ENCODE measurements around the gene UBE2D4. TPM values are rescaled to one million over a fixed set of nuclear protein-coding genes. Genes with fewer than 3 reads are reported as not detected.
"Not testable (repeated sequence)": the region's sequence is repeated elsewhere in the genome, so short reads cannot be mapped to it uniquely, and the experiment has no call there.

UBE2D4 gene
- total and polyA plus RNA-seq, 2 donors (not counting 3 experiments of a cell fraction or from before 2014, with no cell fraction given), result 11.3 to 19.8 TPM

DNA sequence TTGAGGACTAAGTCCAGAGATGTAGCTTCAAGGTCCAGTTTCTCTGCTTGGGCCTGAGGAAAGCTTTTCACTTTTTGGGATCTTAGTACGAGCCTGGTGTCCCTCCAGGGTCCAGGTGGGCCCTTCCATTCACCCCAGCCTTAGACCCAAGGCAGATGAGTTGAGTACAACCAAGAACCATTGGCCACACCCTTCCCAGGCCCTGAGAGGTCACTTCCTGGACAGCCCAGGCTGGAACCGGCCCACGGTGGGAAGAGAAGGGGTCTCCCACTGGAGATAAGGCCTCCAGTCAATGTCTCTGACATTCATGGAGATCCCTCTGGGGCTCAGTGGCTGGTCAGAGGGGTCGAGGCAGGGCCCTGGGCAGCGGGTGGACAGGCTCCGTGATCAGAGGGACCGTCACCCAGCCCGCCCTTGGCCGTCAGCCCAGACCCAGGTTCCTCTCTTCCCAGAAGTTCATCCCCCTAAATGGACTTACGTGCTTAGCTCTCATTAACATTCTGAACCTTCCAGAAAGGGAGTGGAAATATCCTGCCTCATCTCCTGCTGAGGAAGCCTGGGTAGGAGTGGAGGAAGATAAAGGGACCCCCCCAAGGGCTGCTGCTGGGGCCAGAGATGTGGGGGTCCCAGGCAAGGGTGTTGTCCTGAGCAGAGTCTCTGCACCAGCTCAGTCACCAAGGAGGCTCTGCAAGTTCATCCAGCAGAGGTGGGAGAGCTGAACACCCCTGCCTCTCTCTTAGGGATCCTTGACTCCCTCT is 48.7 kb downstream of the UBE2D4 start:
- BruUV-seq (replicated peaks); H3K27ac ChIP-seq (ENCODE audit: insufficient read depth, low read depth, low read length); CTCF ChIA-PET; H3K9ac ChIP-seq (replicated peaks; ENCODE audit: extremely low read depth, insufficient read depth, low read length); DNase-seq (ENCODE audit: low read depth, low spot score); H3K9me1 ChIP-seq (replicated peaks; ENCODE audit: control insufficient read depth, extremely low read depth, insufficient read depth, low read length); H3K4me3 ChIP-seq (replicated peaks in 1 of 3; ENCODE audit: insufficient read depth in 1 of 3, low read depth in 1 of 3, low read length in 3 of 3); H2AFZ ChIP-seq (ENCODE audit: low read depth, low read length); dilution Hi-C loops (cut with MboI; ENCODE audit: extremely low pct_ligation_motif_present, low sequenced_read_pairs); POLR2A ChIA-PET; H4K20me1 ChIP-seq (replicated peaks; ENCODE audit: control insufficient read depth, extremely low read depth, insufficient read depth, low read length); H3K4me2 ChIP-seq (ENCODE audit: insufficient read depth, low read length); H3K27me3 ChIP-seq (ENCODE audit: control insufficient read depth in 2 of 2, insufficient read depth in 2 of 2, low read length in 2 of 2); H3K9me3 ChIP-seq (replicated peaks; ENCODE audit: control insufficient read depth, insufficient read depth, low read length); H3K36me3 ChIP-seq (ENCODE audit: control insufficient read depth in 2 of 2, extremely low read depth in 1 of 2, insufficient read depth in 2 of 2, low read length in 2 of 2); FAIRE-seq; H3K79me2 ChIP-seq (ENCODE audit: control insufficient read depth, insufficient read depth, low read length); intact Hi-C loops (cut with micrococcal nuclease); H3K4me1 ChIP-seq (ENCODE audit: control insufficient read depth, extremely low read depth, insufficient read depth, low read length): not testable (repeated sequence)

DNA sequence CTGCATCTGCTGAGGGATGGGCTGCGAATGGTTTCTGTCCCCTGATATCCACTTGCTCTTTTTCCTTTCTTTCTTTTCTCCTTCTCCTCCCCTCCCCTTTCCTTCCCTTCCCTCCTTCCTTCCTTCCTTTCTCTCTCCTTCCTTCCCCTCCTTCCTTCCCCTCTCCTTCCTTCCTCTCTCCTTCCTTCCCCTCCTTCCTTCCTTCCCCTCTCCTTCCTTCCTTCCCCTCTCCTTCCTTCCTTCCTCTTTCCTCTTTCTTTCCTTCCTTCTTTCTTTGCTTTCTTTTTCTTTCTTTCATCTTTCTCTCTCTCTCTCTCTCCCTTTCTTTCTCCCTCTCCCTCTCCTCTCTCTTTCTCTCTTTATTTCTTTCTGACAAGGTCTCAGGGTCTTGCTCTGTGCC is 51.3 kb downstream of the UBE2D4 start:
- no peak for DNase-seq (ENCODE audit: low read depth, low spot score)
- intact Hi-C loops (cut with micrococcal nuclease), result no loop called here
- ChIA-PET POLR2A (no interaction called here), CTCF (no interaction called here)
- Histone ChIP-seq H4K20me1 (replicated peaks; ENCODE audit: control insufficient read depth, extremely low read depth, insufficient read depth, low read length) (no peaks in the 10 kb centered on the region), H3K9ac (replicated peaks; ENCODE audit: extremely low read depth, insufficient read depth, low read length) (no peak overlapping the region), H3K4me3 (replicated peaks in 1 of 3; ENCODE audit: insufficient read depth in 1 of 3, low read depth in 1 of 3, low read length in 3 of 3) (no peak overlapping the region), H3K27ac (ENCODE audit: insufficient read depth, low read depth, low read length) (no peak overlapping the region), H3K4me1 (ENCODE audit: control insufficient read depth, extremely low read depth, insufficient read depth, low read length) (no peaks in the 10 kb centered on the region), H3K36me3 (ENCODE audit: control insufficient read depth in 2 of 2, extremely low read depth in 1 of 2, insufficient read depth in 2 of 2, low read length in 2 of 2) (no peaks in the 10 kb centered on the region), H3K27me3 (ENCODE audit: control insufficient read depth in 2 of 2, insufficient read depth in 2 of 2, low read length in 2 of 2) (no peaks in the 10 kb centered on the region), H3K79me2 (ENCODE audit: control insufficient read depth, insufficient read depth, low read length) (no peaks in the 10 kb centered on the region), H3K9me1 (replicated peaks; ENCODE audit: control insufficient read depth, extremely low read depth, insufficient read depth, low read length) (no peaks in the 10 kb centered on the region), H3K4me2 (ENCODE audit: insufficient read depth, low read length) (no peak overlapping the region), H3K9me3 (replicated peaks; ENCODE audit: control insufficient read depth, insufficient read depth, low read length) (no peaks in the 10 kb centered on the region), H2AFZ (ENCODE audit: low read depth, low read length) (no peak overlapping the region)
- no TSS peak for BruUV-seq (replicated peaks)
- FAIRE-seq, result no peak
- TF ChIP-seq GATA2 (IDR thresholded peaks at IDR 0.05; ENCODE audit: insufficient read depth, insufficient read length, low read depth, low read length) (no peak), POLR2AphosphoS5 (IDR thresholded peaks at IDR 0.05; ENCODE audit: insufficient read depth, low read depth, low read length) (no peak), POLR2A (IDR thresholded peaks at IDR 0.05; ENCODE audit: low read depth, low read length) (no peak), MYC (IDR thresholded peaks at IDR 0.05; ENCODE audit: low read depth, low read length) (no peak), EZH2 (IDR thresholded peaks at IDR 0.05; ENCODE audit: borderline replicate concordance, low read depth, low read length, severe bottlenecking) (no peak), FOS (IDR thresholded peaks at IDR 0.05; ENCODE audit: borderline replicate concordance, insufficient read depth, low read length) (no peak)
- TF ChIP-seq, protein P1, sequence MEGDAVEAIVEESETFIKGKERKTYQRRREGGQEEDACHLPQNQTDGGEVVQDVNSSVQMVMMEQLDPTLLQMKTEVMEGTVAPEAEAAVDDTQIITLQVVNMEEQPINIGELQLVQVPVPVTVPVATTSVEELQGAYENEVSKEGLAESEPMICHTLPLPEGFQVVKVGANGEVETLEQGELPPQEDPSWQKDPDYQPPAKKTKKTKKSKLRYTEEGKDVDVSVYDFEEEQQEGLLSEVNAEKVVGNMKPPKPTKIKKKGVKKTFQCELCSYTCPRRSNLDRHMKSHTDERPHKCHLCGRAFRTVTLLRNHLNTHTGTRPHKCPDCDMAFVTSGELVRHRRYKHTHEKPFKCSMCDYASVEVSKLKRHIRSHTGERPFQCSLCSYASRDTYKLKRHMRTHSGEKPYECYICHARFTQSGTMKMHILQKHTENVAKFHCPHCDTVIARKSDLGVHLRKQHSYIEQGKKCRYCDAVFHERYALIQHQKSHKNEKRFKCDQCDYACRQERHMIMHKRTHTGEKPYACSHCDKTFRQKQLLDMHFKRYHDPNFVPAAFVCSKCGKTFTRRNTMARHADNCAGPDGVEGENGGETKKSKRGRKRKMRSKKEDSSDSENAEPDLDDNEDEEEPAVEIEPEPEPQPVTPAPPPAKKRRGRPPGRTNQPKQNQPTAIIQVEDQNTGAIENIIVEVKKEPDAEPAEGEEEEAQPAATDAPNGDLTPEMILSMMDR (IDR thresholded peaks at IDR 0.05; ENCODE audit: extremely low read depth in 1 of 2, insufficient read depth in 1 of 2, low read depth in 1 of 2, low read length in 2 of 2), result no peak
- dilution Hi-C loops (cut with MboI; ENCODE audit: extremely low pct_ligation_motif_present, low sequenced_read_pairs), result no loop called here

DNA sequence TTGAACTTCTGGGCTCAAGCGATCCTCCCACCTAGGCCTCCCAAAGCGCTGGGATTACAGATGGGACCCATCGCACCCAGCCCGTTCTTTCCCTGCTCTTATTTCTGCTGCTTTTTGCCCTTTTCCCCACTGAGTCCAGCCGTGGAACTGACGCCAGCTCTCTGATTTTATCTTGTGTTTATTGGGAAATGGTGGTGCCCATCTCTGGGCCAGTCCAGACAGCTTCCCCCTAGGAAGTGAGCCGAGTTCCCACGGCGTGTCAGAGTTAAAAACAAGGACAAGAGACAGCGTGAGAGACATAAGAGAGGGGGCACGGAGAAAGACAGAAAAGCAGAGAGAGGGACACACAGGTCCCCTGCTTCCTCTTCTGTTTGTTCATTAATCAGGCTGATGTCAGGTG is 51.9 kb downstream of the UBE2D4 start:
- H3K27ac ChIP-seq (ENCODE audit: insufficient read depth, low read depth, low read length); H3K4me1 ChIP-seq (ENCODE audit: control insufficient read depth, extremely low read depth, insufficient read depth, low read length); intact Hi-C loops (cut with micrococcal nuclease); POLR2A ChIA-PET; H4K20me1 ChIP-seq (replicated peaks; ENCODE audit: control insufficient read depth, extremely low read depth, insufficient read depth, low read length); BruUV-seq (replicated peaks); H3K4me3 ChIP-seq (replicated peaks in 1 of 3; ENCODE audit: insufficient read depth in 1 of 3, low read depth in 1 of 3, low read length in 3 of 3); H3K9ac ChIP-seq (replicated peaks; ENCODE audit: extremely low read depth, insufficient read depth, low read length); H2AFZ ChIP-seq (ENCODE audit: low read depth, low read length); H3K9me3 ChIP-seq (replicated peaks; ENCODE audit: control insufficient read depth, insufficient read depth, low read length); dilution Hi-C loops (cut with MboI; ENCODE audit: extremely low pct_ligation_motif_present, low sequenced_read_pairs); DNase-seq (ENCODE audit: low read depth, low spot score); FAIRE-seq; H3K4me2 ChIP-seq (ENCODE audit: insufficient read depth, low read length); H3K9me1 ChIP-seq (replicated peaks; ENCODE audit: control insufficient read depth, extremely low read depth, insufficient read depth, low read length); H3K36me3 ChIP-seq (ENCODE audit: control insufficient read depth in 2 of 2, extremely low read depth in 1 of 2, insufficient read depth in 2 of 2, low read length in 2 of 2); H3K79me2 ChIP-seq (ENCODE audit: control insufficient read depth, insufficient read depth, low read length); H3K27me3 ChIP-seq (ENCODE audit: control insufficient read depth in 2 of 2, insufficient read depth in 2 of 2, low read length in 2 of 2); CTCF ChIA-PET: not testable (repeated sequence)

Data from endothelial cell of umbilical vein (primary cell).